Measurements from ENCODE around the gene RBMS3.

GRCh38 chr3:29899021-29899420, 618.1 kb downstream of the RBMS3 start:
- TF ChIP-seq POLR2A (IDR thresholded peaks at IDR 0.05) (no peak), CTCF (IDR thresholded peaks at IDR 0.05) (no peak)

Data from thyroid gland (tissue), 4 donors.